Stimulated activated CD4-positive, alpha-beta T cell treated with anti-CD3 and anti-CD28 coated beads, Interleukin-1b, Interleukin-23, amount 100 ng/mL, for 4 hours (primary cell): Measurements from ENCODE around the gene PALMD.

Experiments used
- DNase-seq, 2 donors: peaks; one replicate each; pipeline ENCODE4 v3.0.0-alpha.2; 2020; ENCODE audit warnings: low read depth in 2 of 2

The PALMD gene

DNA sequence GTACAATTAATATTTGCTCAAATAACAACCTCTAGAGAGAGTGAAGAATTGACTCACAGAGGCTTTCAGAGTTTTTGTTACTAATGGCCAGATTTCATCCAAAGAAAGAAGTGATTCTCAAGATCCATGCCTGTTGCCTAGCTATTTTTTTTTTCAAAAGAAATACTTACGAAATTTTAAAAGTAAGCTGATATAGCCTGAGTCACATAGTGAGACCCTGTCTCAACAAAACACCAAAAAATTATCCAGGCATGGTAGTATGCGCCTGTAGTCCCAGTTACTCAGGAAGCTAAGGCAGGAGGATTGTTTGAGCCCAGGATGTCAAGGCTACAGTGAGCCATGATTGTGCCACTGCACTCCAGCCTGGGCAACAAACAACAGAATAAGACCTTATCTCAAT lies 14.6 kb downstream of the PALMD start:
- DNase-seq = no peak

- no peak for DNase-seq
Observed at GRCh38 chr1:99661780-99662179, 15.9 kb downstream of the PALMD start.

DNA sequence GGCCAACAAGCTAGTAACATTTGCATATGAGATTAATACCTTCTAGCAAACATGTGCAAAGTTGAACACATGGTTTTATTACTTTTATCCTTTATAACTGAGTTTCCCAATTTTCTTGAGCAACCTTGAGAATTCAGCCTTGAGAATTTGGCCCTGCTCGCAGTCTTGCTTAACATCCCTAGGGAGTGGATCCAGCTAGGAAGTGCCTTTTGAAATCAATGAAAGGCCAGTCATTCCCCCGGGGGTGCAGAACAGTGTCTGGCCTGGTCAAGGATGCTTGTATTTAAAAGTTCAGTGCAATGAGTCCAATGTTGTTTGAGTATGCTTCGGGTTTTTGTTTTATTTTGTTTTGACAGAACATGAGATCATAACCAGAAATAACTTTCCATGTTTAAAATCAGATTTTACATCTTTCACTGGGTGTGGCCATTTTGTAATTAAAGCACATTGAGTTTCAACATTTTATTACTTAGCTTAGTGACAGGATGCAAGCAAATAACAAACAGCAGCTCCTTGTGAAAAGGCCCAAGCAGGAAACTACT lies 16.7 kb downstream of the PALMD start:
- no peak for DNase-seq

- no peak for DNase-seq
Observed at GRCh38 chr1:99663501-99663900, 17.6 kb downstream of the PALMD start.

- DNase-seq = no peak
Observed at GRCh38 chr1:99665212-99665611, 19.3 kb downstream of the PALMD start.

DNA sequence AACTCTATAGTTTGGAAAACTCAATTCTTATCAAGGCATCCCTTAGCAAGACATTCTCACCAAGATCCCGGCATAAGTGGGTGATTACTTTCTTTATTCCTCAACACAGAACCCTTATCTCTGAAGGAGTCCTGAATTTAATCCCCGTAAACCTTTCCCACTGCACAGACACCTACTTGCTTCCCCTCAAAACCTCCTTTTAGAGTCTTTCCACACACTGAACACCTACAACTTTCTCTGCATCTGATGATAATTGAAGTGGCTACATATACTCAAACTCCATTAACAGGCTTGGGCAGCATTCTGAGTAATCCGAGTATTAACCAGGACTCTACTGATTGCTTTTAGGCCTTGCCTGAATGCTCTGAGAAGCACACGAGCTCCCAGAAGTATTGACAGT lies 23.5 kb downstream of the PALMD start:
- no peak for DNase-seq

- no peak for DNase-seq
Observed at GRCh38 chr1:99669821-99670220, 23.9 kb downstream of the PALMD start.

GRCh38 chr1:99670583-99670982 lies 24.7 kb downstream of the PALMD start:
- no peak for DNase-seq

DNA sequence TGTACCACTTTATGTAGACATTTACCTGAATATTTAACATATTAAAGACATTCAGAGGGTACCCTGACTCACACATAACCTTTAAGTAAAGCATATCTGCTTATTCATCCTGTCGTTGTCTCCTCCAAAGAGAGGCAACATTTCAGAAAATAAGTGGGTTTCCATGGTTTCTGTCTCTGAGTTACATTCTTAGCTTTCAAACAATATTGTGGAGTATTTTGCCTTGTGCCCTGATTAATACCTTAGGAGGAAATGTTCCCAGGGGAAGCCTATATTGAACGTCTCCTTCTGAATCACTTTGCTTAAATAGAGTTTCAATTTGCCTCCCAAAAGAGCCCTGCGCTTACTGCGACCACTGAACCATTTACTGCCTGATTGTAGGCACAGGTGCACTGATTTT lies 26.1 kb downstream of the PALMD start:
- no peak for DNase-seq

- DNase-seq = no peak
Observed at GRCh38 chr1:99672530-99673213, 26.8 kb downstream of the PALMD start.

DNA sequence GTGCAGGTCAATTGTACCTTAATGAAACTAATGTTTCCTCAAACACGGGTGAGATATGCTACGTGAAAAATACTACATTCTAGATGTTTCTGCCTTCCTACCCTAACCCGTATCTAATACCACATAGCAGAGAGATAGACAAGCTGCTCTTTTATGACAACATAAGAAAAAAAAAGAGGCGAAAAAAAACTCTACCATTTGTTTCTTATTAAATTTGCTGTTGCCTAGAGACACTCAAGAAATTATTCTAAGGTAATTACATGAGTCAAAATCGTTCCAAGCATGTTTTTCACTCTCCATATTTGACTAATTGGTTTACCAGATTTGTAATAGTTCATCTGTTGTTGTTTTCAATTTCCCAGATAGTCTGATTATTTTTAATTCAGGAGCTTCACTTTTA lies 27.4 kb downstream of the PALMD start:
- no peak for DNase-seq

DNA sequence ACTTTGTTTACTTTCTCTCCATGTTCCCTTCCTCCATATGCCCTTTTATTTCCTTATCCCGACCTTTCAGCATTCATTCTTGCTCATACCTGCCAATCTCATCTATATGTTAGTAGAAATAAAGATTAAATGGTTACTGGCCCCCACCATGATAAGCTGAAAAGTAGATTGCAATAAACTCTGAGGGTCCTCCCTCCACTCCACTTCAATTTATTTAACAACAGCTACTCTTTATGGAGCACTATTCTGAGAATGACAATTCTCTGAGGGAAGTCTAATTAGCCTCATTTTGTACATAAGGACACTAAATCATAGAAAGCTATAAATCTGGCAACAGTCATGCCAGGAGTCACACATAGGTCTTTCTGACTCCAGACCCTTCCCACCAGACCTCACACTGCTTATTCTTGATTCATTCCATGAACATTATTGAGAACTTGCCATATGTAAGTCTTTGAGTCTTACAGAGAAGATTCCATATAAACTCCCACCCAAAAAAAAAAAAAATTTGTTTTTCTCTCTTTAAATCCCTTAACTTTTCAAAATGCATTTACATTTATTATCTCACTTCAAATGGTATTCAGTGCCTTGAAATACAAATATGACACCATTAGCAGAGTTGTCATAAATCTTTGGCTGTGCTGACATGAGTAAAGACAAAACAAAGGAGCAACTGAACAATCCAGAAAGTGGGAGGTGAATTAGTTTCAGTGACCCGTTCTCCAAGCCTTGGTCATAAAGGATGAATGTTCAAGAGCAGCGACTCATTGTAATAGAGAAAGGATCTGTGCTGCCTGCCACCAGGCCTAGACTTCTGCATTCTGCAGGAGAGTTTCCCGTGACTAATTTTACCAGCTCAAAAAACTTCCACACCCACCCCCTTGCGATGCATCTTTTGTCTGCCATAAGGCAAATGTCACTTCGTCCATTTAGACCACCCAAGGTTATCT lies 28.5 kb downstream of the PALMD start:
- DNase-seq = no peak

DNA sequence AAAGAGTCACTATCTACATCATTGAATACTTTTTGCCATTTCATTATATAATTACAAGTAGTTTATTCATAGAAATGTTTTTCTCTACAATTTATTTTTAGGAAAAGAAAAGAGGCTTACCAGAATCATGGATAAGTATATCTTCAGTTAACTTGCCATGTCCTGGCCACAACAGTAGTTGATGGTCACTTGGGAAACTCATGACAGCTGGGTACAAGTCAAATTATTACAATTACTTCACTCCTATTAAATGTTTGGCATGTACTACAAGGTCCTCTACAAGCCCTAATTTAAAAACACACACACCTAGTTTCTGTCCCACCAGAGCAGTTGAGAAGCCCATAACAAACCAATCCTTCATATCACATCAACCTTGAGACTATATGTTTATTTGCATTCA lies 29.4 kb downstream of the PALMD start:
- no peak for DNase-seq

DNA sequence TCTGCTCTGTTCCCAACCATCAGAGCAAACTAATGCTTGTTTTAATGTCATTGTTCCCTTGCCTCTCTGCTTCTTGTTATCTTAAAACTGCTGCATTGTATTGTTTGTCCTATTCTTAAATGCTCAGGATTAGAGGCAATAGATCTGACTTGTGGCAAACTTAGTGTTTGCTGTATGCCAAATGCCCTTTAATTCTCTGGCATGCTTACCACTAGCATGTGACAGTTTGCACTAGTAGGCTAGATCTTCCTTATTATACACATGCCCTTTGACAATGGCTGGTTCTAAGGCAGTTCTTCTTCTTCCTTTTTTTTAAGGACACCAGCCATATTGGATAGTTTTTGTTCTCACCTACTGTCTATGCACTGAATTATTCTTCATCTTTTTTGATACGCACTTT lies 30.1 kb downstream of the PALMD start:
- DNase-seq = no peak

- no peak for DNase-seq
Observed at GRCh38 chr1:99676876-99677275, 31.0 kb downstream of the PALMD start.

DNA sequence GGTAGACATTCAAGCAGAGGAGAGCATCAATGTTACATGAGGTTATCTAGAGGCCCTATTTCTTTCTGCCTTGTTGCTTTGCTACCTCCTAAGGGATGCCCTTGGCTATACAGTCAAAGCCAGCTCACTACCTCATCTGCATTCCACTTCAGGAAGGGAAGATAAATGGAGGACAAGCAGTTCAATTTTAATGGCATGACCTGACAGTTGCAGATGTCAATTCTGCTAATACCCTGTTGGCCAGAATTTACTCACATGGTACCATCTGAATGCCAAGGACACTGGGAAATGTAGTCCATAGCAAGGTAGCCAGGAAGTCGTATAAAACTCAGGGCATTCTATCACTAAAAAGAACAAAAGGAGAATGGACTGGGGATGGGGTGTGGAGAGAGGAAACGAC lies 31.5 kb downstream of the PALMD start:
- DNase-seq = no peak

GRCh38 chr1:99680270-99680669 lies 34.4 kb downstream of the PALMD start:
- DNase-seq = no peak

GRCh38 chr1:99681583-99681982 lies 35.7 kb downstream of the PALMD start:
- DNase-seq = no peak

DNA sequence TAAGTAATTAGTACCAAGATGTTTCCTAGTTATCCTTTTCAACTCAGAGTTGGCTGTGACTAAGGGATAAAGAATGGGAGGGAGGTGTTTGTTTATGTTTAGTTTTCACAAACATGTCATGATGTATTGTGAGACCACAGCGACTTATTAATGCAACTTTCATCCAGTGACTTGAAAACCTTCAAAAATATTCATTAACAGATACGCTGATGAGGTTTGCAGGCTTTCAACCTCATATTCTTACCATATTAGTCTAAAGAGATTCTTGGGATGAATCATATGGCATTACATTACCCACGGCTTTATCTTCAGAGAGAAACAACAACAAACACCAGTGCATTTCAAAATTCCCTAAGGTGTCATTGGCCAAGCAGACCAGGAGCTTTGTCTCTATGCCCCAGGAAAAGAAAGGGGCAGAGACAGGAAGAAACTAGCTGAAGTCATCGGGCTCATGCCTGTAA lies 36.4 kb downstream of the PALMD start:
- no peak for DNase-seq

- peak; percentile 9 to 11 for DNase-seq
Observed at GRCh38 chr1:99685516-99686180, 39.7 kb downstream of the PALMD start.

DNA sequence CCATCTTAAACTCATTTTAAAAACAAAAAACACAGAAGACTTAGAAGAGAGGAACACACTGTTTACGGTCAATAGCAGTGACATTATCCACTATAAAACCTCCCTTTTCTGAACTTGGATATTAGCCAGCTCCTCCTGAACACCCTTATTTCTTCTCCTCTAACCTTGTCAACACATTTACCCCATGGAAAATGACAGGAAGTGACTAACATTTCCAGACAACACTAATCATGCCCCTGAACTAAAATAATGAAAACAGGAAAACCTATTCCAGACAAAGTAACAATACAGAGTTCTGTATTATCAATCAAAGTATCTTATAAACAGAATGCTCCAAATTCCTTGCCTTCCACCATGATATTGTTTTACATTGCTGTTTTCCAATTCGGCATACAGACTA lies 45.3 kb downstream of the PALMD start:
- no peak for DNase-seq

GRCh38 chr1:99696616-99697015 lies 50.7 kb downstream of the PALMD start:
- DNase-seq = no peak
